PC-3 (cell line): ENCODE data around the gene RAB4A.

Experiments
- EZH2 ChIP-seq: fragments of 300-600 bp; sonication (generic); IDR thresholded peaks from one replicate; pipeline ENCODE4 v1.6.1; 2017; ENCODE audit warnings: antibody characterized with exemption, mild to moderate bottlenecking, low read length; ENCODE audit not compliant: unreplicated experiment
- EZH2phosphoT487 ChIP-seq: fragments of 300-600 bp; sonication (generic); IDR thresholded peaks from 2 replicates; pipeline ENCODE4 v1.6.1; 2018; ENCODE audit warnings: mild to moderate bottlenecking, antibody characterized with exemption, low read length, borderline replicate concordance
- TF ChIP-seq, protein P1 (sequence below): fragments of 300-600 bp; sonication (generic); conservative IDR thresholded peaks from 2 replicates; pipeline ENCODE4 v1.5.1; 2017; ENCODE audit warnings: antibody characterized with exemption, low read depth, mild to moderate bottlenecking, low read length

DNA sequence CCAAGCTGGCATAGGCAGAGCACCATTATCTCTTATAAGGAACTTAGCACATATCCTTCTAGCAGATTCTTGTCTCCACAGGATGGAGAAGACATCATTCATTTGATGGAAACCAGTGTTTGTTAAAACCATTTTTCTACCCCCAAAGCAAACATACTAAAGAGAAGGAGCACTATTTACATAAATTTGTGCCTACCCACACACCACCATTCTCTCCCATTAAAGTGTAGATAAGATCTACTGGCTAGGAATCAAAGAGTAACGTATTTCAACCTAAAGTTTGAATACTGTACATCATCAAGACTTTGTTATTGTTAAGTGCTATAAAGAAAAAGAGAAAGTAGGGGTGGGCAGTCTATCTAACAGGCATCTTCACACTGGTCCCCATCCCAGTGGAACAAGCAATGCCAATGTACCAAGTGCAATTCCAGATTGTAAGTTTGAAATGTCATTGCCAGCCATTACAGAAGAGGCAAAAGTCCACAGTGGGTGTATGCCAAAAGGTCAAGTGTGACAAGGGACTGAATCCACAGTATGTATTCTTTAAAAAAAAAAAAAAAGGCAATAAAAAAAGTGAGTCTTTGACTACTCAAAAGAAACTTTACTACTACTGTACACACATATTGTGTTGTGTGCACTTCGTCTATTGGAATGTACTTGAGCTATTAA, 53.1 kb downstream of the RAB4A start:
- TF ChIP-seq, protein P1, sequence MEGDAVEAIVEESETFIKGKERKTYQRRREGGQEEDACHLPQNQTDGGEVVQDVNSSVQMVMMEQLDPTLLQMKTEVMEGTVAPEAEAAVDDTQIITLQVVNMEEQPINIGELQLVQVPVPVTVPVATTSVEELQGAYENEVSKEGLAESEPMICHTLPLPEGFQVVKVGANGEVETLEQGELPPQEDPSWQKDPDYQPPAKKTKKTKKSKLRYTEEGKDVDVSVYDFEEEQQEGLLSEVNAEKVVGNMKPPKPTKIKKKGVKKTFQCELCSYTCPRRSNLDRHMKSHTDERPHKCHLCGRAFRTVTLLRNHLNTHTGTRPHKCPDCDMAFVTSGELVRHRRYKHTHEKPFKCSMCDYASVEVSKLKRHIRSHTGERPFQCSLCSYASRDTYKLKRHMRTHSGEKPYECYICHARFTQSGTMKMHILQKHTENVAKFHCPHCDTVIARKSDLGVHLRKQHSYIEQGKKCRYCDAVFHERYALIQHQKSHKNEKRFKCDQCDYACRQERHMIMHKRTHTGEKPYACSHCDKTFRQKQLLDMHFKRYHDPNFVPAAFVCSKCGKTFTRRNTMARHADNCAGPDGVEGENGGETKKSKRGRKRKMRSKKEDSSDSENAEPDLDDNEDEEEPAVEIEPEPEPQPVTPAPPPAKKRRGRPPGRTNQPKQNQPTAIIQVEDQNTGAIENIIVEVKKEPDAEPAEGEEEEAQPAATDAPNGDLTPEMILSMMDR = no peak
- no peak for TF ChIP-seq EZH2phosphoT487
- no peak for TF ChIP-seq EZH2
